MM.1S (cell line): Measurements from ENCODE around the gene ATOH8.

Source experiments
- DNase-seq: peaks from one replicate; pipeline ENCODE4 v3.0.0-alpha.2; 2015
- H2AFZ ChIP-seq: fragments of 300-600 bp; sonication (generic); 2 replicates; pipeline ENCODE4 v1.6.0; 2016; ENCODE audit warnings: antibody characterized with exemption, low read length
- H3F3A ChIP-seq: fragments of 300-600 bp; sonication (generic); 2 replicates; pipeline ENCODE4 v1.6.1; 2016; ENCODE audit warnings: mild to moderate bottlenecking, antibody characterized with exemption, low read length, moderate library complexity, mixed read lengths; ENCODE audit not compliant: insufficient read depth
- H3K27ac ChIP-seq: fragments of 300-600 bp; sonication (generic); 2 replicates; pipeline ENCODE4 v1.5.1; 2016; ENCODE audit warnings: mild to moderate bottlenecking, low read length
- H3K27me3 ChIP-seq: fragments of 300-600 bp; sonication (generic); replicated peaks from 2 replicates; pipeline ENCODE4 v1.6.0; 2016; ENCODE audit warnings: low read length; ENCODE audit not compliant: insufficient read depth
- H3K36me3 ChIP-seq: fragments of 300-600 bp; sonication (generic); replicated peaks from 2 replicates; pipeline ENCODE4 v1.6.1; 2016; ENCODE audit warnings: mild to moderate bottlenecking, low read length, mixed read lengths; ENCODE audit not compliant: insufficient read depth
- H3K4me1 ChIP-seq: fragments of 300-600 bp; sonication (generic); 2 replicates; pipeline ENCODE4 v1.6.1; 2016; ENCODE audit warnings: low read length, mixed read lengths
- H3K4me2 ChIP-seq: fragments of 300-600 bp; sonication (generic); 2 replicates; pipeline ENCODE4 v1.6.0; 2016; ENCODE audit warnings: low read depth, low read length
- H3K4me3 ChIP-seq: fragments of 300-600 bp; sonication (generic); 2 replicates; pipeline ENCODE4 v1.5.1; 2016; ENCODE audit warnings: low read length, mixed read lengths
- H3K79me2 ChIP-seq: fragments of 300-600 bp; sonication (generic); 2 replicates; pipeline ENCODE4 v1.6.1; 2016; ENCODE audit warnings: mixed run types, low read length, mixed read lengths
- H3K9ac ChIP-seq: fragments of 300-600 bp; sonication (generic); 2 replicates; pipeline ENCODE4 v1.6.1; 2016; ENCODE audit warnings: low read length, mixed read lengths
- H3K9me2 ChIP-seq: fragments of 300-600 bp; sonication (generic); replicated peaks from 2 replicates; pipeline ENCODE4 v1.6.1; 2016; ENCODE audit warnings: mild to moderate bottlenecking, low read length, mixed read lengths; ENCODE audit not compliant: insufficient read depth
- H3K9me3 ChIP-seq: fragments of 300-600 bp; sonication (generic); replicated peaks from 2 replicates; pipeline ENCODE4 v1.6.1; 2016; ENCODE audit warnings: mild to moderate bottlenecking, low read length, mixed read lengths; ENCODE audit not compliant: insufficient read depth
- H4K20me1 ChIP-seq: fragments of 300-600 bp; sonication (generic); 2 replicates; pipeline ENCODE4 v1.6.1; 2016; ENCODE audit warnings: mild to moderate bottlenecking, low read length, moderate library complexity, mixed read lengths; ENCODE audit not compliant: insufficient read depth
- CTCF ChIP-seq: fragments of 300-600 bp; sonication (generic); IDR thresholded peaks from 2 replicates; pipeline ENCODE4 v1.5.1; 2016; ENCODE audit warnings: antibody characterized with exemption, low read length, mixed read lengths
- EZH2 ChIP-seq: fragments of 300-600 bp; sonication (generic); optimal IDR thresholded peaks from 2 replicates; pipeline ENCODE3; 2017; ENCODE audit warnings: low read depth, mild to moderate bottlenecking, antibody characterized with exemption, low read length, mixed read lengths
- EZH2phosphoT487 ChIP-seq: fragments of 300-600 bp; sonication (generic); IDR thresholded peaks from 2 replicates; pipeline ENCODE4 v1.6.1; 2018; ENCODE audit warnings: antibody characterized with exemption, low read length

Gene ATOH8

GRCh38 chr2:85787282-85787980, 33.6 kb downstream of the ATOH8 start:
- no peaks in the 10 kb centered on the region for H3F3A ChIP-seq
- H3K9me3 ChIP-seq, result no peaks in the 10 kb centered on the region
- H3K27ac ChIP-seq, result no peak overlapping the region
- no peaks in the 10 kb centered on the region for H3K36me3 ChIP-seq
- no peak overlapping the region for H3K4me2 ChIP-seq
- H4K20me1 ChIP-seq, result no peaks in the 10 kb centered on the region
- H3K27me3 ChIP-seq, result no peaks in the 10 kb centered on the region
- no peaks in the 10 kb centered on the region for H3K9me2 ChIP-seq
- no peak overlapping the region for H3K4me3 ChIP-seq
- no peaks in the 10 kb centered on the region for H3K79me2 ChIP-seq
- H3K4me1 ChIP-seq, result no peaks in the 10 kb centered on the region
- no peak overlapping the region for H3K9ac ChIP-seq
- no peak for TF ChIP-seq CTCF
- TF ChIP-seq EZH2phosphoT487, result no peak
- no peak for TF ChIP-seq EZH2
- H2AFZ ChIP-seq, result no peak overlapping the region
- DNase-seq, result no peak

GRCh38 chr2:85787981-85788340, 34.2 kb downstream of the ATOH8 start:
- H3K9me2 ChIP-seq, result no peaks in the 10 kb centered on the region
- no peaks in the 10 kb centered on the region for H3K27me3 ChIP-seq
- no peak overlapping the region for H3K9ac ChIP-seq
- no peaks in the 10 kb centered on the region for H4K20me1 ChIP-seq
- no peaks in the 10 kb centered on the region for H3K4me1 ChIP-seq
- H2AFZ ChIP-seq, result no peak overlapping the region
- H3K9me3 ChIP-seq, result no peaks in the 10 kb centered on the region
- TF ChIP-seq CTCF (no peak), EZH2phosphoT487 (no peak), EZH2 (no peak)
- no peak overlapping the region for H3K4me3 ChIP-seq
- H3K4me2 ChIP-seq, result no peak overlapping the region
- no peak overlapping the region for H3K27ac ChIP-seq
- H3K79me2 ChIP-seq, result no peaks in the 10 kb centered on the region
- H3F3A ChIP-seq, result no peaks in the 10 kb centered on the region
- no peak for DNase-seq
- no peaks in the 10 kb centered on the region for H3K36me3 ChIP-seq

- Histone ChIP-seq H4K20me1 (no peaks in the 10 kb centered on the region), H3K4me2 (no peak overlapping the region), H3K27ac (no peak overlapping the region), H2AFZ (no peak overlapping the region), H3K9me2 (no peaks in the 10 kb centered on the region), H3K27me3 (no peaks in the 10 kb centered on the region), H3K9me3 (no peaks in the 10 kb centered on the region), H3K9ac (no peak overlapping the region), H3K4me1 (no peaks in the 10 kb centered on the region), H3K36me3 (no peaks in the 10 kb centered on the region), H3F3A (no peaks in the 10 kb centered on the region), H3K79me2 (no peaks in the 10 kb centered on the region), H3K4me3 (no peak overlapping the region)
- DNase-seq, result no peak
- TF ChIP-seq EZH2phosphoT487, result no peak
- TF ChIP-seq CTCF, result no peak
- TF ChIP-seq EZH2, result no peak
Observed at GRCh38 chr2:85788603-85789002, 34.8 kb downstream of the ATOH8 start.
